HG03354 (cell line): ENCODE measurements around the gene SF3B1.
"Not testable (repeated sequence)": the region's sequence is repeated elsewhere in the genome, so short reads cannot be mapped to it uniquely, and the experiment has no call there.

ENCODE experiments used
- ATAC-seq: cut with Tn5 transposase; IDR thresholded peaks from one replicate; pipeline ENCODE4 v1.9.1; 2021; ENCODE audit warnings: mild to moderate bottlenecking; ENCODE audit not compliant: unreplicated experiment, poor library complexity, severe bottlenecking

Gene SF3B1

DNA sequence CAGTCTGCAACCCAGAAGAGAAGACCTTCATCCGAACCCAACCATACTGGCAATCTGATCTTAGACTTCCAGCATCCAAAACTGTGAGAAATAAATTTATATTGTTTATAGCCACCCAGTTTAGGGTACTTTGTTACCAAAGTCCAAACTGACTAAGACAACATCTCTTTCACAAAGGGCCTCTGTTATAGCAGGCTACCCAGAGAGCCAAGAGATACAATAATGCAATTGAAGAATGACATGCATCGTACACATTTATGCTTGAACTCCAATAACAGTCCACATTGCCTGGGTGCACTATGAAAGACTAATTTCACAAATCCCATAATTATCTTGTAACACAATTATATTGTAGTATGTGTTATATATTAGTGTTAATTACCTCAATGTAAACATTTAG, 85.1 kb downstream of the SF3B1 start:
- ATAC-seq: no peak

DNA sequence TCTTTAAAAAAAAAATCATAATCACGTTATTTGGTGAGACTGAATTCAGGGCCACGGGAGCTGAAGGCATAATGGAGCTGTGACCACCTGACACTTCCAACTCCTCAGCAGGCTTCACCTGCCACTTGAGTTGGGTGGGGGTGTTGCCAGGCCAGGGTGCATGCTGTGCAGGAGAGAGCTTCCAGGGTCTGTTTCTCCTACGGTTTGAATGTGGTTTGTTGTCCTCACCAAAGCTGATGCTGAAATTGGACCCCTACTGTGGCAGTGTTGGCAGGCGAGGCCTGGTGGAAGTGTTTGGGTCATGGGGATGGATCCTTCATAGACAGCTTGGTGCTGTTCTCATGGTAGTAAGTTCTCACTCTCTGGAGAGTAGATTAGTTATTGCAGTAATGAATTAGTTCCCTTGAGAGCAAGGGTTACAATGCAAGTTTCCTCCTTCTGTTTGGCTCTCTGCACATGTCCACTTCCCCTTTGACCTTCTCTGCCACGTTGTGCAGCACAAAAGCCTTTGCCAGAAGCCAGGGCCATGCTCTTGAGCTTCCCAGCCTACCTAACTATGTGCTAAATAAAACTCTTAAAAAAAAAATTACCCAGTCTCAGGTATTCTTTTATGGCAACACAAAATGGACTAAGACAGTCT, 86.0 kb downstream of the SF3B1 start:
- ATAC-seq: no peak

DNA sequence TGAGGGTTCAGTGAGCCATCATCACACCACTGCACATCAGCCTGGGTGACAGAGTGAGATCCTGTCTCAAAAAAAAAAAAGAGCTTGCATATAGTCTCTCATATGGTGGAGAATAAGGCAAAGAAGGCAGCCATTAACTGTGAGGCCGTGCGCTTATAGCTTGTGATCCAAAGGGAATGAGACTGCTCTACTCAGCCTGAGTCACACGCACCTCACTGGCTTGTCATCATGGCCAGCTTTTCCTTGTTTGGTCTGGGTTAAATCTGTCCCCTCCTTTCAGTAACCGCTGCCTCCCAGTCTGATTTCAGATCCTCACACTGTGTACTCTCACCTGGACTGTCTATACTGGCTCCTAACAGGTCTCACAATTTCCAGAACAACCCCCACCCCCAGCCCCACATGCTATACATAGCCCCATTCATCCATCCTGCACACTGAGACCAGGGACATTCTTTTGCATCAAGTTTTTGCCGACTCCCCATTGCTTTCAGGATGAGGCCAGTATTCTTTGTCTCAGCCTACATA, 88.9 kb downstream of the SF3B1 start:
- ATAC-seq: no peak

DNA sequence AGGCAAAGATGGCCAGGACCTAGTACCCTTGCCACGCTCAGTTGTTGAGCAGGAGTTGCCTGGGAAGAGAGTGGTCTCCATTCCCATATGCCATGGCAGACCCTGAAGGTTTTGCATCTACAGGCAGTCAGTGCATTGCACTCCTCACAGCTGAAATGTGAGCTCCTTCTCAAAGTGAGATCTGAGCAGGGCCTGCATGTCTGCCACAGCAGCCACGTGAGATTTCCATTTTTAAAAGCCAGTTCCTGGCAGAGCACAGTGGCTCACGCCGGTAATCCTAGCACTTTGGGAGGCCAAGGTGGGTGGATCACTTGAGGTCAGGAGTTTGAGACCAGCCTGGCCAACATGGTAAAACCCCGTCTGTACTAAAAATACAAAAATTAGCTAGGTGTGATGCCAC, 90.9 kb downstream of the SF3B1 start:
- ATAC-seq: not testable (repeated sequence)

DNA sequence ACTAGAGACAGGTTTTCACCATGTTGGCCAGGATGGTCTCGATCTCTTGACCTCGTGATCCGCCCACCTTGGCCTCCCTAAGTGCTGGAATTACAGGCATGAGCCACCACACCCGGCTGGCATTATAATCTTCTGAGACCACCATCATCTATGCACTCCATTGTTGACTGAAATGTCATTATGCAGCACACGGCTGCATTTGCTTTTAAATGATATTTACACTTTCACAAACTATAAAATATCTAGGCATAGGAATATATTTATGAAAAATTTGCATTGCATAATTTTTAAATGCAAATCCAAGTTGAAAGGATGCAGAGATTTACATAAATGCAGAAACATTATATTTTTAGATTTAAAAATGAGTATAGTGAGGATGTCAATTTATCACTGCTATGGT, 94.2 kb downstream of the SF3B1 start:
- ATAC-seq: no peak
